HG02678 (cell line): ENCODE data around the gene FAM72D.
"Not testable (repeated sequence)": the region's sequence is repeated elsewhere in the genome, so short reads cannot be mapped to it uniquely, and the experiment has no call there.

Source experiments
- ATAC-seq: cut with Tn5 transposase; IDR thresholded peaks from one replicate; pipeline ENCODE4 v1.9.1; 2021; ENCODE audit warnings: mild to moderate bottlenecking, moderate library complexity; ENCODE audit not compliant: unreplicated experiment

The FAM72D gene

DNA sequence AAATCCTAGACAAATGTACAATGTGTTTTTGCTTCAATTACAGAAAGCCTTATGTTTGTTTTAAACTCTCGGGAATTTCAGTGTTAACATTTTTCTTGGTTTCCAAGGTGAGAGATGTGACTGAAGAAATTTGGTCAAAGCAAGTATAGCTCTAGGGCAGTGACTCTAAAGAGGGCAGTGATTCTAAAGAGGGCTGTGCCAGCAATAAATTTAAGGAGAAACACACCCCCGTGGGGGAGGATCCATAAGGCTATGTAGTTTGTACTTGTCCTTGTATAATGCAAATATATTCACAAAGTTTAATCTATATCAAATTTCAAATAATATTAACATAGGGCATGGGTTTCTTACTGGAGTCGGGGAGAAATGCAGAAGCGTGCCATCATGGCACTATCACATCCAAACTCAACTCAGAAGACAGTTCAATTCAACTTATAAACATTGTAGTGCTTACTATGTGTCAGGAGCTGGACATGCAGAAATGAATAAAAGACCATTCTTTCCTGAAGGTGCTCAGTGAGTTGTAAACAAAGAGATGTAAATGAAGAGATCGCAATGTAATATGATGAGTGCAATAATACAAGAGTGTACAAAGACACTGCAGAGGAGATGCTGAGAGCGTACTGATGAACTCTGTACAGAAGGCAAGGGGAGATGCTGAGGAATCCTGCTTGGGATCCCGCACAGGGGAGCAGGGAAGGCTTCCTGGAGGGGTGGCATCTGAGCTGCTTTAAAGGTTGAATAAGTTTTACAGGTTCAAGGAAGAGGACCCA, 13.1 kb upstream of the FAM72D start:
- ATAC-seq, result not testable (repeated sequence)

DNA sequence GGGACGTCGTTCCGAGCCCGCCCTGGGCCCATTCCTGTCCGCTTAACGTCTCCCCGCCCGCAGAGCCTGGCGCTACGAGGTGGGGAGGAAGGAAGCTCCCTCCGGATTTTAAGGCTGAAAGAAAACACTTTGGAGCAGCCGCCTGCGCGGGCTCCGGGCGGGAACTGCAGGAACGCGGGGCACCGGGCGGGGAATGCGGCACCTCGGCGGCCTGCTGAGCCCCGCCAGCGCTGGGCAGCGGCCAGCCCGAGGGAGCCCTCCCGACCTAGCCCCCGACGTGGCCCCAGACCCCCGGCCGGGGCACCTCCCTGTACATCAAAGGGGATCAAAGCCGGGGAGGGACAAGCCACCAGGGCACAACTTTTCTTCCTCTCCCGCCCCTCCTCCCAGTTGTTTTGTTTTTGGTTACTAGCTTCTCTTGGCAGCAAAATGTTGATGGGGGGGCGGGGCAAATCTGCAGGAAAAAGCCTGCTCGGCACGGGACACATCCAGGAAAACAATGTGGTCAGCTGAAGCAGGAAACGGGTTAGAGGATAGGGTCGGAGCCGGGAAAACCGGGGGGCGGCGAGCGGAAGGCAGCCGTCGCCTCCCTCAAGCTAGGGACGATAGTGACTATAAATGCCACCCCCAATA, 2.1 kb upstream of the FAM72D start:
- ATAC-seq, result not testable (repeated sequence)

DNA sequence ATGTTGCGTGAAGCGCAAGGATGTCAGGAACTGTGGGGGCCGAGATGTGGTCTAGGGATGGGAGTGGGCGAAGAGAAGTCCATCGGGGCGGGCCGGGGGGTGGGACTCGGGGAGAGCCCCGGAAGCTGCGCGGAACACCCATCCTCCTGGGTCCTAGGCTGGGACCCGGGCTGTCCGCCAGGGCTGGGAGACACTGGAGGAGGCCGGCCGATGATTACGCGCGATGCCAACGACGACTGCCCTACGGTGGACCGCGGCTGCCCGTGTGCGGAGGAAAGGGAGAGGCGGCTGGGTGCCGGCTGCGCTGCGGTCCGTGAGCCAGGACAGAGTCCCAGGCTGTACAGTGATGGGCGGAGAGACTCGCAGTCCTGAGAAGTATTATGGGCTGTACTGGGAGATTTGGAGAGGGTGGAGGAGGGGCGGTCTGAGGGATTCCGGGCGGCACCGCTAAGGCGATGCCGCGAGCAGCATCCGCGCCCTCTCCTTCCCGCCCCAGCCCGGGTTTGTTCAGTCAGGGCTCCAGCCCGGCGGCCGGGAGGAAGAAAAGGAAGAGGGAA, 1.0 kb upstream of the FAM72D start:
- ATAC-seq, result peak; percentile 4

DNA sequence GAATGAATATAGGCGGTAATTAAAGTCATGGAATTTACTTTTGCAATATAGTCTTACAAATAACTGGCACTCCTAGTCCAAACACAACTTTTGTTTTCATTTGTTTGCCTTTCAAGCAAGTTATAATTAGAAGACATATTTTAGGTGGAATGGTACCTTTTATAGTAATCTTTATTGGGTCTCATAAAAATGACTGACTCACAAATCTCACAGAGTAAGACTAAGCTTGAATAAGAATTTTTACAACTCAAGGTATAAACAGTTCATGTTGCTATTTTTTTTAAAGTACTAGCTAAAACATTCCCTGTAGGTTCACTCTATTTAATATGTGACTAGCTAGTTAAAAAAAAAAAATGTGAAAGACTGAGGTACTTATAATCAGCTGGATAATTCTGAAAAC, 6.0 kb downstream of the FAM72D start:
- ATAC-seq, result not testable (repeated sequence)

DNA sequence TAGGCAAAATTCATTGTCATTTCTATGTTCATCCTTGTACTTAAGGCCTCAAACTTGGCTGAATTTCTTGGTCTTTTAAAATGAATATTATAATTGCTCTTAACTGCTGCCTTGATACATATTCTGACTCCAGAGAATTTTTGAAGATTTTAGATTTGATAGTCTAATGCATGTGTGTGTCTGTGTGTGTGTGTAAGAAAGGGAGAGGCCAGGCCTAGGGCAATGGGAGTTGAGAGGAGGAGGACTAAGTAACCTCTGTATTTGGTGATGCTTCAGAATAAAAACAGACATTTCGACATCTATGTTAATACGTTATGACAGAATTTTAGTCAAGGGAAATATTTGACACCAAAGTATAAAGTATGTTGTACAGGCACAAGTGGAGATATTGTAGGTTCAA, 7.5 kb downstream of the FAM72D start:
- not testable (repeated sequence) for ATAC-seq

DNA sequence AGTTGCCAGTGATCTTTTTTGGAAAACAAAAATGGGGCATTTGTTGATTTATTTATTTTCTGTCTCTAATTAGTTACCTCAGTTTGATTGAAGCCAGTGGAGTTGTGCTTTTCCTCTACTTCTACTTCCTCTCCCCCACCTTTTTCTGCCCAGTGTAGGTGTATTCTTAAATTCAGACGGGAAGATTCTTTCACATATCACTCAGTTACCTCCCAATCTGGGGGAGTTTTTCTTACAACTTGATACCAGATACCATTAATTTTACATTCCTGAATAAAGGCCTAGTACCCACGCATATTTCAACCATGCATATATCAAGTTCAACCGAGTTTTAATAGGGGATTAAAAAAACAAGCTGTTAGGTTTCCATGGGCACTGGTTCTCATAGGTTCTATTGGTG, 15.9 kb downstream of the FAM72D start:
- ATAC-seq, result not testable (repeated sequence)

DNA sequence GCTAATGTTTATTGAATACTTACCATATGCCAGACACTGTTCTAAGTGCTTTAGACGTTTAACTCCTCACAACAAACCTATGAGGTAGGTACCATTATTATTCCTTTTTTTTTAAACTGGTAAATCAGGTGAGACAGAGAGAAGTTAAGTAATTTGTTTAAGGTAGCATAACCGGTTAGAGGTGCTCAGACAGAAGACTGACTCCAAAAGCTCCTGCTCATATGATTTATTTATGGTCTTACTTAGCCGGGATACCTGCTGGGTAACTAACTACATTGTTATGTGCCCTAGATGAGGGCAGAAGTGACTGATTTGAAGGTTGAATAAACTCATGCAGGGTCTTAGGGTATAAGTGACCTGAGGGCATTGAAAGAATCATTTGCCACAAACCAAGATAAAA, 16.9 kb downstream of the FAM72D start:
- ATAC-seq, result not testable (repeated sequence)

DNA sequence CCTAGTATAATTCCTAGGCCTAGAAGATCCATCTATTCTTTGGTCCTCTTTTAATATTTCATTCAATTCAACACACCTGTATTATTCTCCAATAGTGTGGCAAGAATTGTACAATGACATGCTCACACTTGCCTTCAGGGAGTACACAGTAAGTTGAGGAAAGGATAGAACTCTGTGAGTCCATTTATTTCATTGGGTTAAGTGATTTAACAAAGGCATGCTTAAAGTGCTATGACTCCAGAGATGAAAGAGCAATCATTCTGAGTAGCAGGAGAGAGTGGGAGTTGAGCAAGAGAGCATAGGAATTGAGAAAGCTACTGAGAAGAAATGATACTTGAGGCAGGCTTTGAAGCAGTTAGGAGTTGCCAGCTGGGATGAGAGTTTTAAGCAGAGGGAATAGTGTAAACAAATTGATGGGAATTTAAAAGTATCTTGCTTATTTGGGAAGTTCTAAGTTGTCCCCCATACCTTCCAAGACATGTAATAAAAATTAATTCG, 18.8 kb downstream of the FAM72D start:
- ATAC-seq, result not testable (repeated sequence)

DNA sequence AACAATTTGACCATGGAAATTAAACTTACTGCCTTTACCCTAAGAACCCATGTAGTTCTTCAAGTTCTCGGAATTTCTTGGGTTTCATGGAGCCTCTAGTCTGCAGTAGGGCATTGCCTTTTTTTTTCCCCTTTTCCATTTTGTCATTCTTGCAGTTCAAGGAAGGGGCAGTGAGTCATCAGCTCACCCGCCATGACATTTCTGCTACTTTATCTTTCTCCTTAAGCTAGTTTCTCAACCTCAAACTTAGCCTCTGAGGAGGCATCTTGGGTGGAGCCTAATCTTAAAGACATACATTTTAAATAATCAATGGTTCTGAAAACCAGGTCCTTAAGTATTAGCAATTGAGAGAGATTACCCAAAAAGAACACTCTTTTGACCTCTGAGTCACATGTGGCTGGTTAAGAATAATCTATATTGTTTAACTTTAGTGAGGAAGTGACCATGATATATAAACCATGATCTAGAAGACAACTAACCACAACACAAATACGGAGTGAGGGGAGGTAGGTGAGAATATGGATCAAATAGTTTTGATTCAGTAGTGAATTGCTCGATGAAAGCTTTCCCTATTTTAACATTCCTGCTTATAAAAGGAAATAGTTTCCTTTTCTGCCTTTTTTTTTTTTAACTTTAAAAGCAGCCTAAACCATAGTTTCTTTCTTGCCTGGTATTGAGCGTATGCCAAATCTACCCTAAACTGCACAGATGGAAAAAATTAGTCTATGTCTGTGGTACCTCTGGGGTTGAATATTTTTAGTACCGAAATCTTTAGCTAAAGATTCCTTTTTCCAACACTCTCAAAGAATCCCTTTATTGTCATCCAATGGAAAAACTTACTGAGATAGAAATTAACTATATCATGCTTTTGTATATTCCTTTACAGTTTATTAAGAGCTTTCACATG, 20.1 kb downstream of the FAM72D start:
- not testable (repeated sequence) for ATAC-seq

DNA sequence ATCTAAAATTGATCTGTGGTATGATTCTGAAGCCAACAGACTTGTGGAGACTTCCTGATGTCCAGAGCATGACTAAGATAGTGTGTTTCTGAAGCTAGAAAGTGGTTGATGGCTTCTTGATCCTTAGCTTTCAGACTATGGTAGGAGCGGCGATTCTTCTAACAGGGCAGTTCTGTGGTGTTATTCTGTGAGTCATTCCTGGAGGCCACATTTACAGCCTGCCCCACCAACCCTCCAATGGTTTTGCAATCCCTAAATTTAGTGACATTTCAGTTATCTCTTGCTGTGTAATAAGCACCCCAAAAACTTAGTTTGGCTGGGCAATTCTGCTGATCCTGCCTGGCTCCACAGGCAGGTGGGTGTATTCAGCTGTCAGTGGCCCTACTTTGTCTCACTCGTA, 24.1 kb downstream of the FAM72D start:
- ATAC-seq, result not testable (repeated sequence)

DNA sequence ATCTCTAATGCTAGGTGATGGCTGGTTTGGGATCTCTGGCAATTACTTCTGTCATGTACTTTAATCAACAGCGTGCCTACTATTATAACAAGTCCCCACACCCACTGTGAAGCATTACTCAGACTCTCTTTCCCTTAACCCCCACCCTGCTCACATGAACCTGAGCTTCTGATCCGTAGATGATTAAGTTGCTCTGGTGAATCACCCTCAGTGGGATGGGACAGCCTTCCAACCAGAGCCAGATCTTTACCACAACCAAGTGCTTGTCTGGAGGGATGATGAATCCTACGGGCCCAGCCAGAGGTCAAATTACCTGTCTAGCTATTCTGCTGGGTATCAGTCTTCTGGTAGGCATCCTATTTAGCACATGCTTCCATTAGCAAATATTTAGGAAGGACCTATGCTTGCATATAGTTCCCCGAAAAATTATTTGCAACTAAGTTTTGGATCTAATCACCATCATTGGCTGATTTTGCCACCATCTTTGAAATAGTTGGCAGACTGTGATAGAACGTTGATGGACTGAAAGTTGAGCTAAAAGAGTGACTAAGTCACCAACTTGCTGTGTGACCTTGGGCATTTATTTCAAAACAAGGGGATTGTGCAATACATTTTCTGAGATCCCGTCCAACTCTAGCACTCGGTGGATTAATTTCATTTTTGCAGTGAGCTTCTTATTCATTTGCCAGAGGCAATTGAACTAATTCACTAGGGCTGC, 26.7 kb downstream of the FAM72D start:
- not testable (repeated sequence) for ATAC-seq

DNA sequence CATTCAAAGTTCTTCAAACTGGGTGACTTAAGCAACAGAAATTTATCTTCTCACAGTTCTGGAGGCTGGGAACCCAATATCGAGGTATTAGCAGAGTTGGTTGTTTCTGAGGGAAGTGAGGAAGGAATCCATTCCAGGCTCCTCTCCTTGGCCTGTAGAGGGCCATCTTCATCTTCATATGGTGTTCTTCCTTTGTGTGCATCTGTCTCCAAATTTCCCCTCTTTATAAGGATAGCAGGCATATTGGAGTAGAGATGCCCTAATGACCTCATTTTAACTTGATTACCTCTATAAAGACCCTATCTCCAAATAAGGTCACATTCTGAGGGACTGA, 27.3 kb downstream of the FAM72D start:
- ATAC-seq, result not testable (repeated sequence)

DNA sequence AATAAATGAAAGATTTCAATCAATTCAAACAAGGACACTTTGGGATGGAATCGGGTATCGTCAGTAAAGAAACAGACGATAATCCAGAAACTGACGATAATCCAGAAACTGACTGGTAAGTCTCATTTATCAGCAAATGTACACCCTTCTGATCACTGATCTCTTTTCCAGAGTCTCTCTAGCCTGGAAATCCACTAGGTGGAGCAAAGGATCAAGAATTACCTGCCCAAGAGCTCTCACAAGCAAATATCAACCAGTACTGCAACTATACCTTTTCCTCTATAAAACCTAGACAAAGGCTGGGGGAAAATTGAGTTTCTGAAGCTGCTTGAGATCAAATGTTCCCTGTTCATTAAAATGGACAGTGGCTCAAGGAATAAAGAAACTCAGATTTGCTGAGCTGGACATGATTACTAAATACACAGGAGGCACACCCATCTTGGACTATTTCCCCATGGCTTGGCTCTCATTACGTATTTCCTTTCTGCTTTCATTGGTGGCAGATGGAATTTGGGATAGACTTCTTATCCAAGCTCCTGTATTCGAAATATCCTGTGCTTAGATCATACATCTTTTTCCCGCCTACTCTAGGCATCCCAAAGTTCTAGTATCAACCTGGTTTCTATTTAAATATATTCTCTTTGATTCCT, 28.3 kb downstream of the FAM72D start:
- ATAC-seq, result not testable (repeated sequence)

DNA sequence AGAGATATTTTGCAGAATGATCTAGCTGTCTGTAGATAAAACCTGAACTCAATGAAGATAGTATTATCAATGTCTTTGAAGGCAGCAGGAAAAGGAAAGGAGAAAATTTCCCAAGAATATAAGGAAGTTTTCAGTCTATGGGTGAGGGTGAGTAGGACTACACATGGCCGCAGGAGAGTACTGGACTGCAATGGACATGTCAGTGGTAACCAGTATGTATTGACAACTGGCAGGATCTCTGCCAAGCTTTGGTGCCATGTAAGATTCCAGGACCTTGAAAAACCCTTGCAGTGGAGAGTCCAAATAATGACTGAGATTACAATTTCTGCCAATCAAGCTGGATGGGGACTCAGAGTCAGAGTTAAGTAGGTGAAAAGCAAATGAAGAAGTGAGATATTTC, 29.3 kb downstream of the FAM72D start:
- not testable (repeated sequence) for ATAC-seq

DNA sequence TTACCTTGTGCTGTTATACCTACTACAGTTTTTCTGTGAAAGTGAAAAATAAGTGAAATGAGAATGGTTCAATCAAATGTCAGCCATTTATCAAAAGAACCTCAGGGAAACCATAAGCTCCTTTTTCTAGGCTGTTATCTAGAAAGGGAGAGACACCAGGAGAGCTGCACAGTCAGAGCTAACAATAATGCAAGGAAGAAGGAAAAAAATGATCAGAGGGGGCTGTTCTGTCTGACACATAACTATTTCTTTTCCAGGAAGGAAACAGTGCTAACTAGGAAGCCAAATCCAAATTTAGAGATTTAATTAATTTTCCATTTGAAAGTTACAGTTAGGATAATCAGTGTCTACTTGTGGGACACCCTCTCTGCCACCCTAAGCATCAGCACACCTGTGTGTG, 31.4 kb downstream of the FAM72D start:
- ATAC-seq, result not testable (repeated sequence)

DNA sequence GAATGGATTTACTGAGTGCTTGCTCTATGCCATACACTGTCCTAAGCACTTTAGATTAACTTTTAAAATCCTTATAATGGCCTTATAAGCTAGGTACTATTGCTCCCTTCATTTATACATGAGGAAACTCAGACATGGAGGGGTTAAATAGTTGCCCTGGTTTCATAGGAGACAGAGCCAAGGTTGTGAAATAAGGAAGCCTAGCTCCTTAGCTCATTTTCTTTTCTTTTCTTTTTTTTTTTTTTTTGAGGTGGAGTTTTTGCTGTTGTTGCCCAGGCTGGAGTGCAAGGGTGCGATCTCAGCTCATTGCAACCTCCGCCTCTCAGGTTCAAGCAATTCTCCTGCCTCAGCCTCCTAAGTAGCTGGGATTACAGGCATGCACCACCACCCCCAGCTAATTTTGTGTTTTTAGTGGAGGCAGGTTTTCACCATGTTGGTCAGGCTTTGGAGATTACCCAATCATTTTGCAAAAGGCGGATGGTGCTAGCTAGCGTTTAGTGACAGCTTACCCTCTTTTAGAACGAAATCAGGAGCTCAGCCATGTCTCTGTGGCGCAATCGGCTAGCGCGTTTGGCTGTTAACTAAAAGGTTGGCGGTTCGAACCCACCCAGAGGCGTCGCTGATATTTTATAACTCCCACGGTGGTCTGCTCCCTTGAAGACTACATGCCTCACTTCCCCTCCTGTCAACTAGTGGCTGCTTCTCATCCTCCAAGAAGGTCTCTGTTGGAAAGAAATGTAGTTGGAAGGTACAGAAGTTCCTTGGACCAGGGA, 33.1 kb downstream of the FAM72D start:
- not testable (repeated sequence) for ATAC-seq

DNA sequence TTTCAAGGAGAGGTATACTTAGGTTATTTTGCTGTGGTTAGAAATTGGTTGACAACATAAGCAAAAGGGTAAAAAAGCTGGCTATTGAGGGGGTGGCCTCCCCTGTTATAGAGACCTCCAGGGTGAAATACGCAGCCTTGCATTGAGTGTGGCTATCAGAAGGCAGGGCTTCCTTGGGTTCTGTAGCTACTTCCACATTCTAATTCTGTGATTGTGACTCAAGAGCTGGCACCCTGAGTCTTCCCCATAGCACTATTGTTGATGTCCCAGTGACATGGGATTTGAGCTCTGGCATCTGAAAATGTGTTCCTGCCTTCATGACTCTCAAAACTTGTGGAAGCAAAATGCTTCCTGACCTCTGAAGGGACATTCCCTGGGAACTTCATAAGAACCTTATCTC, 38.7 kb downstream of the FAM72D start:
- ATAC-seq, result not testable (repeated sequence)

DNA sequence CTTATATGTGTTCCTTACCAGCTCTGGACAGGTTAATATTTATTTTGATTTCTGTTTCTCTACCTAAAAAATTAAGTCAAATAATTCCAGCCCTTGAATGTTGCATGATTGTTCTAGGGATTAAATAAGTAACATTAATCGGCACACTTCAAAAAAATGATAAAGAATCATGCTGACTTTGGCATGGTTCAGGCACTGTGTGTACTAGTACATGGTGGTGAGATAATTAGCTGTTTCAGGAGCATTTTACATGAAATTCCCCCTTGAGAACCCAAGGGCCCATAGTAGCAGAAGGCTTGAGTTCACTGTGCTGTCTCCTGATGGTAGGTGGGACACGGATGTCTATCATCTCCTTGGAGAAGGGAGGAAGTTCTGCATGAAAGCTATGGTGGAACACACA, 44.8 kb downstream of the FAM72D start:
- ATAC-seq, result not testable (repeated sequence)
